22Rv1 (cell line): ENCODE data around the gene MEGF11.

Source experiments
- H3K27ac ChIP-seq: fragments of 450-650 bp; 2 replicates; pipeline ENCODE4 v1.5.1; 2017
- ZFX ChIP-seq: fragments of 450-650 bp; IDR thresholded peaks from 2 replicates; pipeline ENCODE4 v1.6.1; 2017; ENCODE audit warnings: antibody characterized with exemption, borderline replicate concordance
- TF ChIP-seq, protein P1 (sequence below): fragments of 450-650 bp; IDR thresholded peaks from 2 replicates; pipeline ENCODE4 v1.5.1; 2017; ENCODE audit warnings: mild to moderate bottlenecking

MEGF11 gene

DNA sequence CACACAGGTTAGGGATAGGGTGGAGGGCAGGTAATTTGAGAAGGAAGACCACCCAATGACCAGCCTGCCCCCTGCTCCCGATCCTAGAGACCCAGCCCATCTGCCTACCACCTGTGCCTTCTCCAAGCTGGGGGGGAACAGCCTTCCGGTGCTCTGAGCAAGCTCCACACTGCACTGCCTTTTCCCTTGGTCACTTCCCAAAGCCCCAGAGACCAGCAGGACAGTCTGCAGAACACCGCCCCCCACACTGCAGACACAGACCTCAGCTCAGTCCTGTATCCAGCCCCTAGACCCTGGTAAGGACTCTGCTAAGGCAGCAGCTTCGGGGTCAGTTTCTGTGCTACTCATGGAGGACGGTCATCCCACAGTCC, 156.9 kb downstream of the MEGF11 start:
- H3K27ac ChIP-seq = no peak overlapping the region
- no peak for TF ChIP-seq ZFX

DNA sequence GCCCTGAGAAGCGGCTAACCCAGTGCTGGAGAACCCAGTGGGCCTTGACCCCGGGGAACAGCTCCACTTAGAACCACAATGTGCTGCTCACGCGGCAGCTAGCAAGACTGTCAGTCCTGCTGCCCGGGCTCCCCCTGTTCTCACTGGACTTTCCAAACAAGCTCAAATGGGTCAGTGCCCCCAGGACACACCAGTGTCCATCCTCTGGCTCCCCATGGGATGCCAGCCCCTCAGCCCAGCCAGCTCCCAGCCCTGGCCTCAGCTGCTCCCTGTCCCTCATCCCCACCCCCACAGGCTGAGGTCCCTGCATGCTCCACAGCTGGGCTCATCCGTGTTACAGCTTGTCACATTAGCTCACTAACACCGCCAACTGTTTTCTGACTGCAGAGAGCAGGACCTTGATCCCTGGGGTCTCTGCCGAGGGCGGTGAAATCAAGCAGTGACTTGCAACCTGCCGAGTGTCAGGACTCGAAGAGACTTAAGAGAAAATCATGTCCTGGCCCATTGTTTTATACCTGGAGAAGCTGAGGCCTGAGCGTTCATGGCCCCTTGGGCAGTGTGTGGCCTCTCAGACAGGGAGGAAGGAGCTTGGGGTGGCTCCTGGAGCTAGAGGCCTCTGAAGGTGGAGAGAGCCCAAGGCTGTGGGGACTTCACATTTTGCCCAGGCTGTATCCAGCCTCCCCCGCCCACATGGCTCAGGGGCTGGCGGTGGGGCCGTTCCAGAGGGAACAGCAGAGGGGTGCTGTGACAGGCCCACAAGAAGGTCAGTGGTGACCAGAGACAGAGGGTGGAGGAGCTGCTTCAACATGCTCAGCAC, 157.5 kb downstream of the MEGF11 start:
- TF ChIP-seq, protein P1, sequence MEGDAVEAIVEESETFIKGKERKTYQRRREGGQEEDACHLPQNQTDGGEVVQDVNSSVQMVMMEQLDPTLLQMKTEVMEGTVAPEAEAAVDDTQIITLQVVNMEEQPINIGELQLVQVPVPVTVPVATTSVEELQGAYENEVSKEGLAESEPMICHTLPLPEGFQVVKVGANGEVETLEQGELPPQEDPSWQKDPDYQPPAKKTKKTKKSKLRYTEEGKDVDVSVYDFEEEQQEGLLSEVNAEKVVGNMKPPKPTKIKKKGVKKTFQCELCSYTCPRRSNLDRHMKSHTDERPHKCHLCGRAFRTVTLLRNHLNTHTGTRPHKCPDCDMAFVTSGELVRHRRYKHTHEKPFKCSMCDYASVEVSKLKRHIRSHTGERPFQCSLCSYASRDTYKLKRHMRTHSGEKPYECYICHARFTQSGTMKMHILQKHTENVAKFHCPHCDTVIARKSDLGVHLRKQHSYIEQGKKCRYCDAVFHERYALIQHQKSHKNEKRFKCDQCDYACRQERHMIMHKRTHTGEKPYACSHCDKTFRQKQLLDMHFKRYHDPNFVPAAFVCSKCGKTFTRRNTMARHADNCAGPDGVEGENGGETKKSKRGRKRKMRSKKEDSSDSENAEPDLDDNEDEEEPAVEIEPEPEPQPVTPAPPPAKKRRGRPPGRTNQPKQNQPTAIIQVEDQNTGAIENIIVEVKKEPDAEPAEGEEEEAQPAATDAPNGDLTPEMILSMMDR = no peak
- no peak for TF ChIP-seq ZFX
- no peak overlapping the region for H3K27ac ChIP-seq

DNA sequence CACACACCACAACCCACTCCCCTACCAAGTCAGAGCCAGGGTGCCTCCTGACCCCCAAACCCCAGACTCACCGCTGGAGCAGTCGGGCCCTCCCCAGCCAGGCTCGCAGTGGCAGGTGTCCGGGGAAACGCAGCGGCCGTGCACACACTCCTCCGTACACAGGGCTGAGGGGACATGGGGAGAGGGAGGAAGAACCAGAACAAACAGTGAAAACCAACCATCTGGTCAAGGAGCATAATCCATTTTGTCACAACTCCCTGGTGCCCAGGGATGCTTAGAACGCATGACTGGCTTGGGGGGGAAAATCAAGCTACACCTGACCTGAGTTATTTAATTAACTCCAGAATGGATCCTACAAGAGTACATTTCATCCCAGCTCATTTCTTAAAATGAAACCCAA, 159.2 kb downstream of the MEGF11 start:
- H3K27ac ChIP-seq = no peak overlapping the region
- TF ChIP-seq ZFX = no peak
- TF ChIP-seq, protein P1 = no peak

DNA sequence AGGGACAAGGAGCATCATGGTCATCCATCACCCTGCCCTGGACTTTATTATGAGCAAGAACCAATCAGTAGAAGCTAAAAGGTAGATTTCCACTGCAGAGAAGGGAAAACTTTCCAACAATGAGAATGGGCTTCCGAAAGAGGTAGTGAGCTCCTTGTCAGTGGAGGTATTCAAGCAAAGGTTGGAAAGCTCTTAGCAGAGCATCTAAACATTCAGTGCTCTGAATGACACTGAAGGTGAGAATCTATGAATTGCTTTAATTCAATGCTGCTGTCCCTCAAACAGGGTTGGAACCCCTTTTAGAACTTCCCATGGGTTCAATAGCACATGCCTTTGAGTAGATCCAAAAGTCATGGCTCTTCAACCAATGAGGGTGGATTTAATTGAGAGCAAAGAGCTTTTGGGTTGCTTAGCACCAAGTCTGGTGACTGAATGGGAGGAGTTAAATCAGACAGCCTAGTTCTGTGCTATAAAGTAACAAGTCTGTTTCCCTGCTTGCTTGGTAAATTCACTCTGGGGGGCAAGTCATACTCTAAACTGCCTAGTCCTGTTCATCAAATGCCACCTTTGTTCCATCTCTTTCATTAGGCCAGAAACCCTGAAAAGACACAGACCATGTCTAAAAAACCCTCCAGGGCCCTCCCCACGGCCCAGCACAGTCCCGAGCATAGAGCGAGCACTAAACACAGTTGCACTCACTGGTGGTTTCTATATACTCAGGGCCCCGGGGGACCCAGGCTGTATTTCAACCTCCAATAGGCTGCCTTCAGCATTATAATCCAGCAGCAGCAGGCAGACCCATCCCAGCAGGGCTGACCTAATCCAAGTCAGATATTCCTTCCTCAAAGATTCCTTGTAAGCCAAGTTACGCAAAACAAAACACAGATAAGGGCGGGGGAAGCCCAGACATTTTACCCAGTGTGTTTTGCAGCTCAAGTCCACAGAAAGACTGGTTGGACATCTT, 161.2 kb downstream of the MEGF11 start:
- no peak overlapping the region for H3K27ac ChIP-seq
- TF ChIP-seq, protein P1 = no peak
- TF ChIP-seq ZFX = no peak

DNA sequence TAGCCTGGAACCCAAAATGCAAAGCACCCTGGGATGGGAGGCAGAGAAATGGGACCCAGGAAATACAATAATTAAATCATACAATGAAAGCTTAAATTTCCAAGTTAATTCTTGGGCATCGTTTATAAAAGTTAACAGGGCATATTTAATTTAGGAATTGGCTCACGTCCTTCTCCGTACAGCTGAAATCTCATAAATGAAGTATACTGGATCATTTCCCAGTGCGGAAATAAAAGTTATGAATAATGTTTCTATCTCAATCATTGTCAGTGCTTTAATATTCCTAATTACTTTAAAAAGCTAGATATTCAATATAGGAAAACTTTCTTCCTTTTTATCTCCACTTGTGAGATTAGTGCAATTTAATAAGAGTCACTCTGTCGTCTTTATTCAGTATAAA, 164.0 kb downstream of the MEGF11 start:
- TF ChIP-seq ZFX = no peak
- TF ChIP-seq, protein P1 = no peak
- H3K27ac ChIP-seq = no peak overlapping the region

DNA sequence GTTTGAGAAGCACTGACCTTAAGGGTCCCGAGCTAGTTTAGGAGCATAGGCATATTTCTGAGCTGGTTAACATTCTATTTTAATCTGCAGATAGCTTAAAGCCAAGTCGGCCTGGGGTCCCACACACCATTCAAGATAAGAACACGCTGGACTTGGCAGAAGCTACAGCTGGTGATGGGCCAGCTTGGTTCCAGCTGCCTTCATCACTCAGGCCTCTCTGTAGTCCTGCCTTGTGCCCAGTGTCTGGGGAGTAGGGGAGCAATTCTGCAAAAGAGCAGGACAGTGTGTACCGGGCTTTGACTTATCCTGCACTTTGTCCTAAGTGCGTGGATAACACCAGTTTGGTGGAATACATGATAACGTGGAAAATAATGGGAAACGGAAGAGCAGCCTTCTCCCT, 164.5 kb downstream of the MEGF11 start:
- TF ChIP-seq, protein P1 = no peak
- no peak for TF ChIP-seq ZFX
- no peak overlapping the region for H3K27ac ChIP-seq

DNA sequence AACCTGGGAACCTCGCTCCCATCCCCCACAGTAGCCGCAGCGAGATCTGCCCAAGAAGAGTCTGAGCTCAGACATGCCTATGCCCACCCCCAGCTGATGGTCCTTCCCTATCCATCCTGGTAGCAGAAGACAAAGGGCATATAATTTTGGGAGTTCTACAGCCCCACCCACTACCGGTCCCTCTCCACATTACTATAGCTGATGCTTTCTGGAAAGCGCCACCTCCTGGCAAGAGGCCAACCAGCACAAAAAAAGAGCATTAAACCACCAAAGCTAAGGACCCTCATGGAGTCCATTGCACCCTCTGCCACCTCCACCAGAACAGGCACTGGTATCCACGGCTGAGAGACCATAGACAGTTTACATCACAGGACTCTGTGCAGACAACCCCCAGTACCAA, 168.4 kb downstream of the MEGF11 start:
- no peak for TF ChIP-seq ZFX
- TF ChIP-seq, protein P1 = peak; percentile 21
- no peak overlapping the region for H3K27ac ChIP-seq
